SK-N-SH treated with all-trans-retinoic acid at 6 μM for 48 hours (cell line): ENCODE measurements around the gene SNPH.

Experiments
- ATAC-seq: fragments of 200-7000 bp; cut with Tn5 transposase; 3 replicates; pipeline ENCODE4 v1.9.1; 2020; ENCODE audit warnings: mild to moderate bottlenecking, moderate library complexity
- ARNTL ChIP-seq: fragments of 450-650 bp; formaldehyde crosslinking; IDR thresholded peaks from 2 replicates; pipeline ENCODE4 v1.5.0; 2020; ENCODE audit warnings: low read depth, mild to moderate bottlenecking, moderate library complexity, borderline replicate concordance
- BACH2 ChIP-seq: fragments of 250-450 bp; sonication (Bioruptor Pico); IDR thresholded peaks from 2 replicates; pipeline ENCODE4 v1.9.0; 2021; ENCODE audit warnings: mild to moderate bottlenecking, borderline replicate concordance
- CSDC2 ChIP-seq: fragments of 250-450 bp; sonication (Bioruptor Pico); IDR thresholded peaks from 2 replicates; pipeline ENCODE4 v1.5.0; 2020; ENCODE audit warnings: mild to moderate bottlenecking, moderate library complexity
- CSRNP3 ChIP-seq: fragments of 250-450 bp; sonication (Bioruptor Pico); IDR thresholded peaks from 2 replicates; pipeline ENCODE4 v1.5.1; 2021; ENCODE audit warnings: mild to moderate bottlenecking, moderate library complexity
- ESRRG ChIP-seq: fragments of 250-450 bp; sonication (Bioruptor Pico); IDR thresholded peaks from 2 replicates; pipeline ENCODE4 v1.6.1; 2021; ENCODE audit warnings: mild to moderate bottlenecking
- GLIS3 ChIP-seq: fragments of 250-450 bp; sonication (Bioruptor Pico); IDR thresholded peaks from 2 replicates; pipeline ENCODE4 v1.5.0; 2020; ENCODE audit warnings: mild to moderate bottlenecking, moderate library complexity
- ISL1 ChIP-seq: fragments of 250-450 bp; sonication (Bioruptor Pico); IDR thresholded peaks from 2 replicates; pipeline ENCODE4 v2.1.2; 2022; ENCODE audit warnings: mild to moderate bottlenecking, moderate library complexity
- OSR1 ChIP-seq: fragments of 250-450 bp; sonication (Bioruptor Pico); IDR thresholded peaks from 2 replicates; pipeline ENCODE4 v1.8.0; 2022; ENCODE audit warnings: moderate library complexity, mild to moderate bottlenecking, inconsistent platforms
- PATZ1 ChIP-seq: fragments of 250-450 bp; sonication (Bioruptor Pico); IDR thresholded peaks from 2 replicates; pipeline ENCODE4 v1.8.0; 2020; ENCODE audit warnings: mild to moderate bottlenecking, moderate library complexity, borderline replicate concordance
- RARB ChIP-seq: fragments of 250-450 bp; sonication (Bioruptor Pico); IDR thresholded peaks from 2 replicates; pipeline ENCODE4 v1.8.0; 2021; ENCODE audit warnings: mild to moderate bottlenecking, moderate library complexity
- SNAI2 ChIP-seq: fragments of 250-450 bp; sonication (Bioruptor Pico); IDR thresholded peaks from 2 replicates; pipeline ENCODE4 v1.5.0; 2020; ENCODE audit warnings: mild to moderate bottlenecking, moderate library complexity
- TCF4 ChIP-seq: fragments of 250-450 bp; sonication (Bioruptor Pico); IDR thresholded peaks from 2 replicates; pipeline ENCODE4 v1.8.0; 2021; ENCODE audit warnings: mild to moderate bottlenecking, moderate library complexity, borderline replicate concordance
- TOX ChIP-seq: fragments of 250-450 bp; sonication (Bioruptor Pico); IDR thresholded peaks from 2 replicates; pipeline ENCODE4 v1.8.0; 2021; ENCODE audit warnings: mild to moderate bottlenecking, moderate library complexity, borderline replicate concordance
- TSHZ2 ChIP-seq: fragments of 250-450 bp; sonication (Bioruptor Pico); IDR thresholded peaks from 2 replicates; pipeline ENCODE4 v1.5.0; 2020; ENCODE audit warnings: mild to moderate bottlenecking, moderate library complexity
- ZC3H10 ChIP-seq: fragments of 250-450 bp; sonication (Bioruptor Pico); IDR thresholded peaks from 2 replicates; pipeline ENCODE4 v1.5.1; 2021; ENCODE audit warnings: mild to moderate bottlenecking, moderate library complexity
- ZFP3 ChIP-seq: fragments of 250-450 bp; sonication (Bioruptor Pico); IDR thresholded peaks from 2 replicates; pipeline ENCODE4 v1.5.0; 2020; ENCODE audit warnings: mild to moderate bottlenecking, moderate library complexity
- ZFP30 ChIP-seq: fragments of 450-650 bp; formaldehyde crosslinking; IDR thresholded peaks from 2 replicates; pipeline ENCODE4 v1.5.0; 2022; ENCODE audit warnings: mild to moderate bottlenecking, moderate library complexity
- ZNF565 ChIP-seq: fragments of 450-650 bp; formaldehyde crosslinking; conservative IDR thresholded peaks from 2 replicates; pipeline ENCODE4 v1.5.0; 2020; ENCODE audit warnings: low read depth, mild to moderate bottlenecking, moderate library complexity
- ZNF70 ChIP-seq: fragments of 450-650 bp; formaldehyde crosslinking; IDR thresholded peaks from 2 replicates; pipeline ENCODE4 v1.5.0; 2020; ENCODE audit warnings: mild to moderate bottlenecking, moderate library complexity
- ZNF8 ChIP-seq: fragments of 450-650 bp; formaldehyde crosslinking; IDR thresholded peaks from 2 replicates; pipeline ENCODE4 v1.5.0; 2020; ENCODE audit warnings: mild to moderate bottlenecking, moderate library complexity
- TF ChIP-seq, protein P1 (sequence below): fragments of 250-450 bp; sonication (Bioruptor Pico); IDR thresholded peaks from 2 replicates; pipeline ENCODE4 v1.8.0; 2021; ENCODE audit warnings: low read depth, mild to moderate bottlenecking, moderate library complexity, borderline replicate concordance

The SNPH gene

DNA sequence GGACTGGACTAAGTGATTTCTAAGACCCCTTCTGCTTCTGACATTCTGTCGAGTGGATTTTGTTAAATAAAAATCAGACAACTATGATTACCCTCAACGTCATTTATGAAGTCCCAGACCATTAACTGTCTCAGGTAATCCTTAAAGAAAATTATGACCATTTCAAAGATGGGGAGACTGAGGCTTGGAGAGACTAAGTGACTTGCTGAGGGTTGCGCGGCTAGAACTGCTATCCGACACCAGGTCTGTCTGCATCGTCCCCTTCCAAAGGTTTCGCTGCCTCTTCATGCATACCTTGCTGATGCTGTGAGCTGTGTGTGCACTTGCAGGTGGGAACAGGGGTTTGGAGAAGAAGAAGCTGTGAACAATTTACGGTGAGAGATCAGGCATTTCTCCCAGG, 3.1 kb downstream of the SNPH start:
- ATAC-seq, result no peak
- no peak for TF ChIP-seq ZC3H10 (CRISPR knock-in tag)
- TF ChIP-seq ISL1 (CRISPR knock-in tag), result no peak
- no peak for TF ChIP-seq TOX (CRISPR knock-in tag)
- no peak for TF ChIP-seq ESRRG (CRISPR knock-in tag)
- TF ChIP-seq ARNTL (CRISPR knock-in tag), result no peak
- TF ChIP-seq OSR1, result no peak
- TF ChIP-seq ZFP3, result no peak
- TF ChIP-seq BACH2, result no peak
- no peak for TF ChIP-seq TCF4 (CRISPR knock-in tag)
- TF ChIP-seq, protein P1, sequence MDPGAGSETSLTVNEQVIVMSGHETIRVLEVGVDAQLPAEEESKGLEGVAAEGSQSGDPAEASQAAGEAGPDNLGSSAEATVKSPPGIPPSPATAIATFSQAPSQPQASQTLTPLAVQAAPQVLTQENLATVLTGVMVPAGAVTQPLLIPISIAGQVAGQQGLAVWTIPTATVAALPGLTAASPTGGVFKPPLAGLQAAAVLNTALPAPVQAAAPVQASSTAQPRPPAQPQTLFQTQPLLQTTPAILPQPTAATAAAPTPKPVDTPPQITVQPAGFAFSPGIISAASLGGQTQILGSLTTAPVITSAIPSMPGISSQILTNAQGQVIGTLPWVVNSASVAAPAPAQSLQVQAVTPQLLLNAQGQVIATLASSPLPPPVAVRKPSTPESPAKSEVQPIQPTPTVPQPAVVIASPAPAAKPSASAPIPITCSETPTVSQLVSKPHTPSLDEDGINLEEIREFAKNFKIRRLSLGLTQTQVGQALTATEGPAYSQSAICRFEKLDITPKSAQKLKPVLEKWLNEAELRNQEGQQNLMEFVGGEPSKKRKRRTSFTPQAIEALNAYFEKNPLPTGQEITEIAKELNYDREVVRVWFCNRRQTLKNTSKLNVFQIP (CRISPR knock-in tag), result no peak
- no peak for TF ChIP-seq GLIS3 (CRISPR knock-in tag)
- no peak for TF ChIP-seq CSRNP3 (CRISPR knock-in tag)
- TF ChIP-seq RARB (CRISPR knock-in tag), result no peak
- TF ChIP-seq ZNF70 (CRISPR knock-in tag), result no peak

DNA sequence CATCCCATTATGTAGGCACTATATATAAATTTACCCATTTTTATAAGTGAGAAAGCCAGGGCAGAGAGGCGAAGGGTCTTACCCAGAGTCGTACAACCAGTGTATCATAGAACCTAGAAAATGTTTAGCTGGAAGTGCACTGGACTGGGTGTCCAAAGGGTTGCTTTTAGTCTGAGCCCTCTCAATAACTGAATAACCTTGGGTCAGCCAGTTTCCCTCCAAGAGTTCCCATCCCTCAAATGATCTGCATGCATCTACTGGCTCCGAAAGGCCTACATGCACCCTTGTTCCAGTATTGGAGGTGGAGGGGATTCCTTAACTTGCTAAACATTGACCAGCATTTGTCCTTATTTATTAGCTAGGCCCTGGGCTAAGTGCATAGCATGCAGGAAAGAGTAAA, 3.8 kb downstream of the SNPH start:
- TF ChIP-seq CSRNP3 (CRISPR knock-in tag), result no peak
- TF ChIP-seq TSHZ2 (CRISPR knock-in tag), result no peak
- no peak for TF ChIP-seq BACH2
- no peak for TF ChIP-seq ARNTL (CRISPR knock-in tag)
- no peak for TF ChIP-seq ZNF565 (CRISPR knock-in tag)
- TF ChIP-seq SNAI2 (CRISPR knock-in tag), result no peak
- TF ChIP-seq ZFP30 (CRISPR knock-in tag), result no peak
- TF ChIP-seq PATZ1, result no peak
- no peak for TF ChIP-seq ZNF8 (CRISPR knock-in tag)
- no peak for TF ChIP-seq ZFP3
- TF ChIP-seq CSDC2 (CRISPR knock-in tag), result no peak
- ATAC-seq, result no peak

DNA sequence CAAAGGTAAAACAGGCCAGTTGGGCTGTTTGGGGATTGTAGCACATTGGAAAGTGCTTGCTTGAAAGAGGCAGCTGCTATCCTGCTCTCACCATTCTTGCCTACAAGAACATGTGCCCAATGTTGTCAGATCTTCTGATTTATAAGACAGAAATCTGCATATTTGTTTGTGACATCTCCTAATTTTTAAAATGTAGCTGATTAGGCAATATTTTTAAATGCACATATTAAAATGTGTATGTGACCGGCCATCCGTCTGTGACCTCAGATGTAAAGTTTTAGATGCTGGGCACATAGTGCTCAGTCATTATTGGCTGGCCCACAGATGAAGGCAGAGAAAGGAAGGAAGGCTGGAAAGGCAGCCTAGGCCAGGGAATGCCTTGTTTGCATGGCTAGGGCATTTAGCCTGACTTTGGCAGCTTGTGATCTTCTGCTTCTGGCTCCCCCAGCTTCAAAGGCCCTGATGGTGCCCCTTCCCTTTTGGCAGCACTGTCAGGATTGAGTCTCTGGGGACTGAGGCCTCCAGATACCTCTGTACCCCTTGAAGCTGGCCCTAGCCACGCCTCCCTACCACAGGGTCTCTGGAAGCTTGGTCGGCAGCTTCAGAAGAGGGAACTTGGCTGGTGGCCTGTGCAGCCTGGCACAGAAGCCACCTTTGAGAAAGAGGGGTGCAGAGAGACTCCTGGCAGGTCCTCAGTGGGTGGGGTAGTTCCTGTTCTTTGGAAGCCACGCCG, 6.4 kb downstream of the SNPH start:
- no peak for ATAC-seq
- TF ChIP-seq, protein P1 (CRISPR knock-in tag), result no peak
